H9 (cell line): ENCODE measurements around the gene STARD10. TPM values are rescaled to one million over a fixed set of nuclear protein-coding genes. Genes with fewer than 3 reads are reported as not detected.

Experiments used
- DNase-seq: peaks from one replicate; pipeline ENCODE4 v3.0.0-alpha.2; 2017
- H2AFZ ChIP-seq: one replicate; pipeline ENCODE4 v1.6.1; 2013; ENCODE audit warnings: mild to moderate bottlenecking, low read length, control low read depth, moderate library complexity
- H2AK5ac ChIP-seq: 2 replicates; pipeline ENCODE4 v1.6.1; 2013; ENCODE audit warnings: low read length, control low read depth, mixed read lengths; ENCODE audit not compliant: insufficient read length
- H2BK120ac ChIP-seq: one replicate; pipeline ENCODE4 v1.6.1; 2013; ENCODE audit warnings: low read depth, mild to moderate bottlenecking, low read length, control low read depth, inconsistent platforms; ENCODE audit not compliant: poor library complexity, severe bottlenecking
- H2BK12ac ChIP-seq: 2 replicates; pipeline ENCODE4 v1.6.1; 2013; ENCODE audit warnings: low read length, control low read depth, mixed read lengths, low read depth; ENCODE audit not compliant: insufficient read length
- H2BK15ac ChIP-seq: 2 replicates; pipeline ENCODE4 v1.6.1; 2013; ENCODE audit warnings: low read depth, low read length, control low read depth
- H2BK20ac ChIP-seq: one replicate; pipeline ENCODE4 v1.6.1; 2013; ENCODE audit warnings: low read depth, mild to moderate bottlenecking, low read length, control low read depth, inconsistent platforms; ENCODE audit not compliant: poor library complexity, severe bottlenecking
- H2BK5ac ChIP-seq: 2 replicates; pipeline ENCODE4 v1.6.1; 2013; ENCODE audit warnings: low read length, control low read depth, mixed read lengths; ENCODE audit not compliant: insufficient read length
- H3K14ac ChIP-seq: 2 replicates; pipeline ENCODE4 v1.6.1; 2013; ENCODE audit warnings: low read length, control low read depth; ENCODE audit not compliant: insufficient read depth
- H3K18ac ChIP-seq: 2 replicates; pipeline ENCODE4 v1.6.1; 2013; ENCODE audit warnings: low read depth, mild to moderate bottlenecking, mixed read lengths, low read length, control low read depth; ENCODE audit not compliant: insufficient read length
- H3K23ac ChIP-seq: 2 replicates; pipeline ENCODE4 v1.6.1; 2013; ENCODE audit warnings: low read length, control low read depth, mixed read lengths, low read depth; ENCODE audit not compliant: insufficient read length
- H3K23me2 ChIP-seq: 2 replicates; pipeline ENCODE4 v1.6.1; 2013; ENCODE audit warnings: low read depth, mild to moderate bottlenecking, mixed read lengths, low read length, control low read depth; ENCODE audit not compliant: insufficient read length, poor library complexity, severe bottlenecking
- H3K27ac ChIP-seq: 2 replicates; pipeline ENCODE4 v1.5.1; 2013; ENCODE audit warnings: low read length, control low read depth, mixed read lengths, low read depth; ENCODE audit not compliant: insufficient read length
- H3K27me3 ChIP-seq: 2 replicates; pipeline ENCODE4 v1.6.1; 2013; ENCODE audit warnings: low read length, control low read depth, inconsistent platforms; ENCODE audit not compliant: insufficient read depth
- H3K4ac ChIP-seq: 2 replicates; pipeline ENCODE4 v1.6.1; 2013; ENCODE audit warnings: low read depth, mild to moderate bottlenecking, control low read depth, inconsistent platforms, low read length, moderate library complexity
- H3K4me1 ChIP-seq: 2 replicates; pipeline ENCODE4 v1.6.1; 2013; ENCODE audit warnings: low read length, control low read depth, inconsistent platforms; ENCODE audit not compliant: insufficient read depth
- H3K4me2 ChIP-seq: 2 replicates; pipeline ENCODE4 v1.6.1; 2013; ENCODE audit warnings: low read length, control low read depth, mixed read lengths; ENCODE audit not compliant: insufficient read length, insufficient read depth
- H3K56ac ChIP-seq: 2 replicates; pipeline ENCODE4 v1.6.1; 2013; ENCODE audit warnings: low read depth, mild to moderate bottlenecking, mixed read lengths, low read length, control low read depth; ENCODE audit not compliant: insufficient read length
- H3K79me1 ChIP-seq: 2 replicates; pipeline ENCODE4 v1.6.1; 2013; ENCODE audit warnings: low read depth, mild to moderate bottlenecking, moderate library complexity, low read length, control low read depth, inconsistent platforms; ENCODE audit not compliant: insufficient read depth, poor library complexity, severe bottlenecking
- H3K79me2 ChIP-seq: 2 replicates; pipeline ENCODE4 v1.6.1; 2013; ENCODE audit warnings: low read length, control low read depth, inconsistent platforms; ENCODE audit not compliant: insufficient read depth
- H3K9ac ChIP-seq: 2 replicates; pipeline ENCODE4 v1.6.1; 2013; ENCODE audit warnings: low read length, control low read depth, mixed read lengths; ENCODE audit not compliant: insufficient read length; ENCODE audit errors: extremely low read depth
- H3K9me3 ChIP-seq: one replicate; pipeline ENCODE4 v1.6.1; 2013; ENCODE audit warnings: low read depth, low read length, inconsistent platforms; ENCODE audit not compliant: control insufficient read depth
- H3T11ph ChIP-seq: one replicate; pipeline ENCODE4 v1.6.1; 2013; ENCODE audit warnings: mild to moderate bottlenecking, low read length, control low read depth, inconsistent platforms
- H4K20me1 ChIP-seq: one replicate; pipeline ENCODE4 v1.6.1; 2013; ENCODE audit not compliant: control insufficient read depth, insufficient read length, insufficient read depth
- H4K5ac ChIP-seq: 2 replicates; pipeline ENCODE4 v1.6.1; 2013; ENCODE audit warnings: low read depth, mild to moderate bottlenecking, mixed read lengths, low read length, control low read depth; ENCODE audit not compliant: insufficient read length
- H4K8ac ChIP-seq: replicated peaks from 2 replicates; pipeline ENCODE4 v1.6.1; 2013; ENCODE audit warnings: low read length, control low read depth, mixed read lengths, low read depth; ENCODE audit not compliant: insufficient read length
- H4K91ac ChIP-seq: 2 replicates; pipeline ENCODE4 v1.6.1; 2013; ENCODE audit warnings: low read depth, mild to moderate bottlenecking, moderate library complexity, mixed read lengths, low read length, control low read depth; ENCODE audit not compliant: insufficient read length
- H3K27ac Mint-ChIP-seq, 3 experiments: 2 replicates in 2 of 3; 3 replicates in 1 of 3; pipeline ENCODE4 v1.8.0; 2020 to 2021; ENCODE audit warnings: mixed read lengths in 3 of 3, mild to moderate bottlenecking in 1 of 3, moderate library complexity in 1 of 3
- H3K27me3 Mint-ChIP-seq: 2 replicates; pipeline ENCODE4 v1.8.0; 2021; ENCODE audit warnings: low read depth, mild to moderate bottlenecking, moderate library complexity, mixed read lengths
- H3K36me3 Mint-ChIP-seq, 3 experiments: 2 replicates in 2 of 3; 3 replicates in 1 of 3; pipeline ENCODE4 v1.8.0; 2020 to 2021; ENCODE audit warnings: low read depth in 3 of 3, mixed read lengths in 3 of 3; ENCODE audit not compliant: insufficient read depth in 1 of 3
- H3K4me1 Mint-ChIP-seq, 2 experiments: 2 replicates each; pipeline ENCODE4 v1.8.0; 2020; ENCODE audit warnings: mixed read lengths in 2 of 2
- H3K4me3 Mint-ChIP-seq, 2 experiments: 2 replicates in 1 of 2; 3 replicates in 1 of 2; pipeline ENCODE4 v1.8.0; 2020 to 2021; ENCODE audit warnings: mild to moderate bottlenecking in 2 of 2, mixed read lengths in 2 of 2, moderate library complexity in 1 of 2
- H3K9me3 Mint-ChIP-seq, 2 experiments: 2 replicates in 1 of 2; 3 replicates in 1 of 2; pipeline ENCODE4 v1.8.0; 2020; ENCODE audit warnings: mild to moderate bottlenecking in 2 of 2, mixed read lengths in 2 of 2, moderate library complexity in 1 of 2
- CTCF ChIP-seq: fragments of 200-600 bp; sonication (generic); conservative IDR thresholded peaks from 3 replicates; pipeline ENCODE4 v1.8.0; 2021; ENCODE audit warnings: antibody characterized with exemption, mild to moderate bottlenecking
- WGBS: extraction: QIAGEN DNeasy Blood & Tissue Kit; methylation state at CpG from one replicate; pipeline ENCODE4 v1.1.7; 2013; ENCODE audit warnings: missing lambda C conversion rate, low lambda C conversion rate, mixed read lengths; ENCODE audit not compliant: insufficient read length; ENCODE audit errors: extremely low coverage; 5-methylcytosine and 5-hydroxymethylcytosine counted together
- total RNA-seq: library from RNA; stranded (reverse); gene quantifications from 2 replicates; pipeline ENCODE4 v1.2.1, GENCODE V29; 2021

Gene STARD10
- total RNA-seq, 1 experiment from 2014 or later: 24.4 TPM

GRCh38 chr11:72740060-72740424 lies 53.8 kb downstream of the STARD10 start:
- Histone ChIP-seq H3K18ac (no peak overlapping the region), H3K9me3 (no peaks in the 10 kb centered on the region), H3K4me1 (peaks cover 21% of the 10 kb centered on the region), H3K4me2 (no peak overlapping the region), H3K9ac (no peak overlapping the region), H2BK20ac (no peak overlapping the region), H2AK5ac (no peak overlapping the region), H4K8ac (no peak overlapping the region), H3K79me1 (no peaks in the 10 kb centered on the region), H2BK15ac (no peak overlapping the region), H3T11ph (no peak overlapping the region), H3K56ac (no peak overlapping the region), H4K5ac (no peak overlapping the region), H2BK12ac (peak overlapping the region; percentile 12), H3K14ac (no peak overlapping the region), H4K91ac (no peak overlapping the region), H2BK5ac (no peak overlapping the region), H3K4ac (no peak overlapping the region), H3K23ac (no peak overlapping the region), H2BK120ac (no peak overlapping the region), H3K27ac (no peak overlapping the region), H3K79me2 (peaks cover 12% of the 10 kb centered on the region; the same call in 1 of the 2 replicates), H2AFZ (no peak overlapping the region), H3K23me2 (no peaks in the 10 kb centered on the region), H3K27me3 (no peaks in the 10 kb centered on the region), H4K20me1 (no peaks in the 10 kb centered on the region)
- no CpG with 5 or more reads among the region's 2 CpGs for WGBS
- TF ChIP-seq CTCF: no peak
- H3K27ac Mint-ChIP-seq: peak overlapping the region in 2 of 3 experiments; percentile 7 to 87; a peak in 2 of 7 replicates
- H3K4me1 Mint-ChIP-seq: peaks cover 61 to 62% of the 10 kb centered on the region in 2 experiments
- H3K27me3 Mint-ChIP-seq: no peaks in the 10 kb centered on the region
- peaks cover 0 to 7% (median 5%) of the 10 kb centered on the region in 3 experiments; a peak in 3 of 7 replicates for H3K36me3 Mint-ChIP-seq
- no peak for DNase-seq
- no peaks in the 10 kb centered on the region for H3K9me3 Mint-ChIP-seq
- H3K4me3 Mint-ChIP-seq: no peak overlapping the region
